GM18498 (cell line): ENCODE data around the gene DNAH11.

ENCODE experiments used
- ATAC-seq: cut with Tn5 transposase; IDR thresholded peaks from one replicate; pipeline ENCODE4 v1.9.1; 2021; ENCODE audit warnings: mild to moderate bottlenecking, moderate library complexity; ENCODE audit not compliant: unreplicated experiment

Gene DNAH11

GRCh38 chr7:21550076-21550475 lies 7.2 kb downstream of the DNAH11 start:
- ATAC-seq, result no peak

DNA sequence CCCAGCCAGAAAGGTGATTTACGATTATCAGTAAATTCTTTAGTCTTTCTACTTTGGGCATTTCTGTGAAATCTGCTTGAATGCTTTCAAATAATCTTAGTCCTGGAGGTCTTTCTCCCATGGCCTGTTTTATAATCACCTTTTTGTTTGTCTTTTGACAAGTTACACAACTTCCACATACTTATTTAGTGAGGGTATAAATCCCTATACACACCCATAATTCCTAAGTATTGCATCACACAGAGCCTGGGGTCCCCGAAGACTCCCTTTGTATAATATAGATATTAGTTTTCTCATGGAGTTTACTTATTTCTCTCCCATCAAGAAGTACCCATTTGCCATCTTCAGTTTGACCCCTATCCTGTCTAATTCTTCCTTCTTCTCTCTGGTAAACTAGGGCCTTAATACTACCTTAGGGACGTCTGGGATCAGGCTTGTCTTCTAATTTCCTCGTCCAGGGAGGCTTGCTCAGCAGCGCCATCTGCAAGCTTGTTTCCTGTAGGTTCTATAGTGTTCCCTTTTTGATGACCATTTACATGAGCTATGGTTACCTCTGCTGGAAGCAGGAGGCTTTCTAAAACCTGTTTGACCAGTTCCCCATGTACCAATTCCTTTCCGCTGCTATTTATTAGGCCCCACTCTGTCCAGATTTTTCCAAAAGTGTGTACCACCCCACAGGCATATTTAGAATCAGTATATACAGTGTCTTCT lies 8.1 kb downstream of the DNAH11 start:
- no peak for ATAC-seq

DNA sequence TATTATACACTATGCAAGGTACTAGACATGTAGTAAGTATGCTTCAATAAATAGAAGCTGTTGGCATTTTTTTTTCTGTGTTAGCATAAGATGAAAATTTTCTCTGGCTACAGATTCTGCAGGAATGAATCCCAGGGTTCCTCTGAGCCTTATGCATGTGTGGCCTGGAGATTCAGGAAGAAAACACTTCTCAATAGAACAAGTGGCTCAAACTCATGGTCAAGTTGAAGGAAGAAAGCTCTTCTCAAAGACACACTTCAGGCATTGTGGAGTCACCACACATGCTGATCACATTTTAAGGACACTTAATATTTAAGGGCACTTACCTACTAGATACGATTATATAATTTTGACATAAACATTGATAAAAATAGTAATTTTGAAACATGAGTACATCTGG lies 19.5 kb downstream of the DNAH11 start:
- ATAC-seq, result no peak

DNA sequence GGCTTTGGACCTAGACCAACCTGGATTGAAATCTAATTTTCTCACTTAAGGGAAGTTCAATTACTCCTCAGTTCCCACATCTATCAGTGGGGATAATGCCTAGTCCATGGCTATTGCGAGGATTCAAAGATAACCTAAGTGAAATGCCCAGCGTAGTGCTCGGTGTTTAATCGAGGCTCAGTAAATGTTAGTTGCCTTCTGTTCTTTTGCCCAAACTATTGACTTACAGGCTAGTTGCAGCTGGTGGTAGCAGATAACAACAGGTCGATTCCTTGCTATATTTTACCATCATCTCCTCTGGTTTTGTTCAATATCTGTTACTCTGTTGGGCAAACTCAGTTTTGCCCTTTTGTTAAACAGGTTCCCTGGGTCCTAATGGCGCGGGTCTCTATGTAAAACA lies 22.8 kb downstream of the DNAH11 start:
- ATAC-seq, result no peak

DNA sequence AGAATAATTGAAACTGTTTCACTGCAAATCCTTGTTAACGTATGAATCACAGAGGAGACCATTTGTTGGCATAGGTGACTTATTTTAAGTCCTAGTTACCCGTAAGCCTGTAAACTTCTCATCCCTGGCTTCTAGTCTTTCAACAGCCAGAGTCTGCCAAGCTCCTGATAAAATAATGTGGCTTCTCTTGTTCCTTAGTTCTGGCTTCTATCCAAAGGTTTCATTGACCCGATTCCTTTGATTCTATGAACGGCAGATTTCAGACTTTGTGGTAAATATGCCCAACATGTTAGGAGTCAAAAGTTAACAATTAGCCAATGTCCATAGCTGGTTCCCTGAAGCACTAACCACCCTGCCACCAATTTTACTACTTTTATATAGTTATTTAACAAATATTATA lies 23.3 kb downstream of the DNAH11 start:
- no peak for ATAC-seq

DNA sequence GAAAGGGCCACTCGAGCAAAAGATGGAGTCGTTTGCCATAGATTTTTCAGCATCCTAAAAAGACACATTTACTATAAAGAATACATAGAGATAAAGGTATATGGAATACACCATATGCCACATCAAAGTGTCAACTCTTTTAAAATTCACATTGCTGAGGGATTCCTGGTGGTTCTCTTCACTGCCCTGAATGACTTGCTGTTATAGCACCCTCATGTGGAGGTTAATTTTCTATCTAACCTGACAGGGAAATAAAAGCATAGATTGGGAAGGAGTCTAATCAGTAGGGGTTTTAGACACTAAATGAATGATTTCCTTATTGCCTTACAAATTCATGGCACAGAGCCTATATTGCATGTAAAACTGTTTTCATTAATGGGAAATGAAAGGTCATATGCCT lies 25.9 kb downstream of the DNAH11 start:
- ATAC-seq, result no peak

- no peak for ATAC-seq
These were observed 29.8 kb downstream of the DNAH11 start for GRCh38 chr7:21572331-21573313.

- peak; percentile 41 for ATAC-seq
These were observed 36.7 kb downstream of the DNAH11 start for GRCh38 chr7:21579341-21580072.

GRCh38 chr7:21580073-21580521 lies 37.3 kb downstream of the DNAH11 start:
- peak; percentile 68 for ATAC-seq

DNA sequence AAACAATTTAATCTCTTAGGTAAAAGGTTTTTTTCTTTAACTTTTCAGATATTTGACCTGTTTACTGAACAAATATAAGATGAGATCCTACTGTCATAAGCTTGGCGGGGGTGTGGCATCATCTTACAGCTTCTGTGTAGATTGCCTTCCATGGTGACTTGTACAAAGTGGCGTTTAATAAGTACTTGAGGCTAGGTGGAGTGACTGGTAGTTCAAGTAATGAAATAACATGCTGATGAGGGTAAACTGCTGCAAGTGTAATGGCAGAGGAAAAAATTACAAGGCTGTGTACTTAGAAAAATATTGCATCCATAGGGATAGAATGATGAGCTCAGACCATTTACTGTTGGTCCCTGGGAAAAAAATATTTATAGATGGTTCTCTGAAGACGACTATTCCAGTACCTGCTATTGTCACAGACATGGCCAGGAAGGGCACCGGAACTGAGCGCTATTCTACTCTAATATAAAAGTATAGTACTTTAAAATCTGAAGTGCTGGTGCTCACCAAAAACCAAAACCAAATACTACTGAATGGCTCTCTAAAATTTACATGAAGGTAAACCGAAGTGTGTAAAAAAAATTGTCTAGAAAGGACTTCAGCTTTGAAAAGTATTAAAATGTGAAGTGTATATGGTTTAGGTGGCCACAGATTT lies 42.4 kb downstream of the DNAH11 start:
- ATAC-seq, result no peak

GRCh38 chr7:21587139-21587784 lies 44.4 kb downstream of the DNAH11 start:
- ATAC-seq, result no peak

- ATAC-seq, result no peak
These were observed 54.0 kb downstream of the DNAH11 start for GRCh38 chr7:21596801-21597200.

- no peak for ATAC-seq
These were observed 60.6 kb downstream of the DNAH11 start for GRCh38 chr7:21603462-21603861.

GRCh38 chr7:21603972-21604749 lies 61.3 kb downstream of the DNAH11 start:
- no peak for ATAC-seq

GRCh38 chr7:21605008-21605585 lies 62.3 kb downstream of the DNAH11 start:
- no peak for ATAC-seq

DNA sequence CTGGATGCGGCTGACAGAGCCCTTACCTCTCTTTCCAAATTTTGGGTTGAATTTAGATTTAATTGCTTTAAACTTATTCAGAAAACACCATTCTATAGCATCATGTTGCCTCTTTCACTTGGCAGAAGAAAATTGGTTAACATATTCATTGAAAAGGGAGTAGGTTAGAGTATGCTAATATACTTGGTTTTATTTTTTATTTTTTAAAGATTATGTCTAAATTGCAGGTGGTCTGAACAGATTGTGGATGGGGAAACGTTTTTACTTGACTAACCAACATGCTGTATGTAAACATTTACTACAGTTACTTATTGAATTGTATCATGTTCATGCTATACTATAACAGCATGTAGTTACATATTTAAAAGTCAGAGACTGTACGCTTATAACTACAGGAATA lies 65.6 kb downstream of the DNAH11 start:
- ATAC-seq, result no peak

GRCh38 chr7:21611129-21611528 lies 68.3 kb downstream of the DNAH11 start:
- ATAC-seq, result no peak

DNA sequence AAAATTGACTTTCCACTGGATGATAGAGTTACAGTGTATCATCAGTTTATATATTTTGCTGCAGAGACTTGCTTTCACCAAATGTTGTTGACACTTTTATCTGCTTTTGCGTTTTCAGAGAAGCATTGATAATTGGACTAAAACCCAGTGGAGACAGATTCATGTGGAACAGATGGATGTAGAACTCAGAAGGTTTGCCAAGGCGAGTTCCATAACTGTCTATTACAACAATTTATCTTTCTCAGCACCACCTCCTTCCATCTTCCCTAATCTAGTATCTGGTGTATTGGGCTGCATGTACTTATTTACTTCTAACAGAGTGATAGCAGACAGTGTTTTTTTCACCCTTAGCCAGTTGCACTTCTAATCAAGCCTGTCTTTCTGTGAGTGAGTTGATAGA lies 73.3 kb downstream of the DNAH11 start:
- ATAC-seq, result no peak

- no peak for ATAC-seq
These were observed 74.1 kb downstream of the DNAH11 start for GRCh38 chr7:21616796-21617436.
